Measurements from ENCODE around the gene SLC8A1. TPM values are rescaled to one million over a fixed set of nuclear protein-coding genes. Genes with fewer than 3 reads are reported as not detected.

Gene SLC8A1
- total RNA-seq, result 10 to 100 TPM in 1 of 5 experiments, 1 to 10 TPM in 3, under 1 TPM in 1; 0.95 to 22.8 (median 1.5) TPM
- not detected for polyA plus RNA-seq
- not detected for total RNA-seq

DNA sequence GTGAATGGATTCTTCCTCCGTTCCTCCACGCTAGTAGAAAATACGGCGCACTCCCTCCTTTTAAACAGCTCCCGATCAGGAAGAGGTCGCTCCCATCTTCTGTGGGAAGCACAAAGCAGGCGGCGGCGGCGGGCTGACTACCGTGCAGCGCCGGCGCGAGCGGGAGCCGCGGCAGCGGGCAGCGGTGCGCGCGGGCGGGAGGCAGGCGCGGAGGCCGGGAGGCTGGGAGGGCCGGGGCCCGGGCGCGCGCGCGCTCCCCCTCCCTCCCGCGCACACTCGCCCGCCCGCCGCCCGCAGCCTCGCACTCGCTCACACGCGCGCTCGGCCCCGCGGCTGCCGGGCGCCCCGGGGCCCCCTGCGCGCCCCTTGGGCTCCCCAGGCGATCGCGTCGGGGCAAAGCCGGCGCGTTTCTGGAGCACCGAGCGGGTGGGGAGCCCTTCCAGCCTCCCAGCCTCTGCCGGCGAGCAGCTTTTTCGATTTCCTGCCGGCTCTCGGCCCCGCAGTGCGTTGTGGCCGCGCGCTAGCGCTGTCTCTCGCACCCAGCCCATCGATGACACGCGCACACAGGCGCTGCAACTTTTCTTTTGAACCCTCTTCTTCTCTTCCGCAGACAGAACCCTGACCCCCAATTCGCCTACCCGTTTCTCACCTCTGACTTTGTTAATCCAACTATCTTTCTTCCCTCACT, at the start of gene SLC8A1:
Gene SLC8A1, minus strand, starts transcription at position 173 of the 688 bp plus-strand sequence.
- peak within 1 kb of the TSS in 1 of 9 donors; percentile 62 for H3K27ac Mint-ChIP-seq
- peaks cover 0 to 3% of the 10 kb centered on the region in 2 donors for H3K27me3 ChIP-seq (ENCODE audit: control insufficient read depth in 2 of 2, insufficient read depth in 2 of 2, low read length in 2 of 2)
- H3K9me3 Mint-ChIP-seq, result peaks cover 0 to 8% (median 0%) of the 10 kb centered on the region in 11 donors
- POLR2A ChIA-PET, result no interaction called here
- intact Hi-C loops (cut with micrococcal nuclease), result loop anchor here in 1 of 2 donors (2.0 to 5.0 kb wide), 3 partner anchors 100 to 1330 kb away; no protein-coding TSS in a partner anchor
- peaks cover 30 to 61% (median 49%) of the 10 kb centered on the region in 5 donors for H3K27me3 Mint-ChIP-seq
- peaks cover 6 to 25% (median 18%) of the 10 kb centered on the region in 7 donors for H3K4me1 Mint-ChIP-seq
- peak within 1 kb of the TSS; percentile 72 to 92 (median 77) for H3K4me3 Mint-ChIP-seq
- ATAC-seq (peak; percentile 28), DNase-seq (peak in 1 of 9 donors; percentile 41)
- CTCF ChIA-PET, result no interaction called here
- H3K4me1 ChIP-seq (ENCODE audit: control insufficient read depth in 2 of 2, insufficient read depth in 2 of 2, low read length in 2 of 2), result no peaks in the 10 kb centered on the region
- H3K36me3 ChIP-seq (ENCODE audit: control insufficient read depth in 2 of 3, insufficient read depth in 3 of 3, low read length in 3 of 3), result no peaks in the 10 kb centered on the region
- H3K36me3 Mint-ChIP-seq, result peaks cover 0 to 12% (median 4%) of the 10 kb centered on the region in 5 donors
- no peaks in the 10 kb centered on the region for H3K9me3 ChIP-seq (ENCODE audit: control insufficient read depth in 2 of 3, low read length in 3 of 3)
- H3K27ac ChIP-seq (ENCODE audit: low read depth, low read length), result no peak within 1 kb of the TSS
- H3K4me3 ChIP-seq (ENCODE audit: low read length), result no peak within 1 kb of the TSS

DNA sequence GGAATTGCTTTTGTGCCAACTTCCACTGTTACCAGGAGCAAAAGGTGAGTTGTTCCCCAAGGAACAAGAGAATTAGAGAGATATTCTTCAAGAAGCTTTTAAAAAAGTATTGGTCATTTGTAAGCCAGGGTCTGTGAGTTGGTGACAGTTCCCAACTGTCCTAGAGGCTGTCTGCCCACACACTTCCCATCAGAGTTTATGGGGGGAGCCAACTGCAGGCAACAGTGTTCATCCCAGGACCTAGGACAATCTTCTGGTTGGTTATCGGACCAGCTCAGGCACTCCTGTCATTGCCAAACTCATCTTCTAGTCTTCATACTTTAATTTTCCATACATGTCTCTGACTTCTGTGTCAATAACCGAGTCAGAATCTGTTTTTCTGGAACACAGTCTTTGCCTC, 47.5 kb upstream of the SLC8A1 start:
- CTCF ChIA-PET, result no interaction called here
- H3K27ac Mint-ChIP-seq, result no peak overlapping the region
- no peak overlapping the region for H3K4me3 ChIP-seq (ENCODE audit: low read length)

DNA sequence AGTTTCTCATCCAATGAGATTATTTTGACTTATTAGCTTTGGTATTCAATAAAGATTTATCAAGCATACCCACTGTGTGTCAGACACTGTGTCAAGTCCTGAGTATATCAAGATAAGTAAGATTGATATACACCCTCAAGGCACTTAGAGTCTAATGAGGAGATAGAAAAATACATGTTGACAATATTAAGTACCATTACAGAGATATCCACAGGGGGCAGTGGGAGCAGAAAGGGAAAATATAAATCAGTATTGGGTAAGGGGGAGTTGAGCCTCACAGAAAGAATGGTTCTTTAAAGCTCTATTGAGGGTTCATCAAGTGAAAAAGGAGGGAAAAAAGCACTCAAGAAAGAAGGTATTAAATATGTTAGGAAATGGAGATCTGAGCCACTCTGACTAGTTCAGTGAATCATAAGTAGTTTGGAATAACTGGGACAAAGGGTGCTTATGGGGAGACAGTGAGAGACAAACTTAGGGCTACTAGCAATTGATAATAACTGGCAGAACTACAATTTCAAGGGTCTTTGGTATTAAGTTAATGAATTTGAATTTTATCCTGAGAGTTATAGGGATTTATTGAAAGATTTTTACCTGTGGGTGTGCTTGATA, 45.5 kb upstream of the SLC8A1 start:
- ATAC-seq, result no peak
- Histone ChIP-seq H3K27me3 (ENCODE audit: control insufficient read depth in 2 of 2, insufficient read depth in 2 of 2, low read length in 2 of 2) (no peaks in the 10 kb centered on the region), H3K9me3 (ENCODE audit: control insufficient read depth in 2 of 3, low read length in 3 of 3) (no peaks in the 10 kb centered on the region), H3K4me1 (ENCODE audit: control insufficient read depth in 2 of 2, insufficient read depth in 2 of 2, low read length in 2 of 2) (no peaks in the 10 kb centered on the region), H3K27ac (ENCODE audit: low read depth, low read length) (no peak overlapping the region), H3K4me3 (ENCODE audit: low read length) (no peak overlapping the region), H3K36me3 (ENCODE audit: control insufficient read depth in 2 of 3, insufficient read depth in 3 of 3, low read length in 3 of 3) (no peaks in the 10 kb centered on the region)
- H3K27me3 Mint-ChIP-seq, result peaks cover 0 to 3% (median 0%) of the 10 kb centered on the region in 5 donors
- H3K4me1 Mint-ChIP-seq, result no peaks in the 10 kb centered on the region
- ChIA-PET CTCF (no interaction called here), POLR2A (no interaction called here)
- H3K36me3 Mint-ChIP-seq, result no peaks in the 10 kb centered on the region
- DNase-seq, result no peak
- H3K9me3 Mint-ChIP-seq, result peaks cover 0 to 5% (median 0%) of the 10 kb centered on the region in 11 donors
- no peak overlapping the region for H3K4me3 Mint-ChIP-seq
- no peak overlapping the region for H3K27ac Mint-ChIP-seq
- intact Hi-C loops (cut with micrococcal nuclease), result no loop called here

More for the DNA sequence above, 47.5 kb upstream of the SLC8A1 start:
- H3K36me3 ChIP-seq (ENCODE audit: control insufficient read depth in 2 of 3, insufficient read depth in 3 of 3, low read length in 3 of 3), result no peaks in the 10 kb centered on the region
- H3K27ac ChIP-seq (ENCODE audit: low read depth, low read length), result no peak overlapping the region
- DNase-seq (no peak), ATAC-seq (no peak)
- no peaks in the 10 kb centered on the region for H3K9me3 ChIP-seq (ENCODE audit: control insufficient read depth in 2 of 3, low read length in 3 of 3)
- no peak overlapping the region for H3K4me3 Mint-ChIP-seq
- H3K36me3 Mint-ChIP-seq, result no peaks in the 10 kb centered on the region
- H3K27me3 Mint-ChIP-seq, result peaks cover 0 to 3% (median 0%) of the 10 kb centered on the region in 5 donors
- H3K4me1 Mint-ChIP-seq, result no peaks in the 10 kb centered on the region
- no peaks in the 10 kb centered on the region for H3K27me3 ChIP-seq (ENCODE audit: control insufficient read depth in 2 of 2, insufficient read depth in 2 of 2, low read length in 2 of 2)
- peaks cover 0 to 3% (median 0%) of the 10 kb centered on the region in 11 donors for H3K9me3 Mint-ChIP-seq
- intact Hi-C loops (cut with micrococcal nuclease), result no loop called here
- H3K4me1 ChIP-seq (ENCODE audit: control insufficient read depth in 2 of 2, insufficient read depth in 2 of 2, low read length in 2 of 2), result no peaks in the 10 kb centered on the region
- POLR2A ChIA-PET, result interaction anchor here (0.6 kb wide), 1 partner anchor 500 kb away, joined by 7 read pairs; no protein-coding TSS in a partner anchor

DNA sequence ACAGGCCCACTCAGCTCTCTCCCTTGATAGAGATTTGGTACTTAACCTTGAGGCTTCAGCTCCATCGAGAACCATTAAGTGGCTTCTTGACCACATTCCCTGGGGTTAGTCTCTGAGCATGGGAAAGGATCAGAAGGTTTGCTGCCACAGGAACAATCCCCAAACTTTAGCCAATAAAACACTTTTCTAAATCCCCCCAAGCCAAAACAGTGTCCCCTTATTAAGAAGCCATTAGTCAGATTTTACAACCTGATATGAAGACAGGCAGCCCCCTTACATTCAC, 37.7 kb upstream of the SLC8A1 start:
- ChIA-PET CTCF (no interaction called here), POLR2A (no interaction called here)
- Mint-ChIP-seq H3K27me3 (no peaks in the 10 kb centered on the region), H3K36me3 (no peaks in the 10 kb centered on the region), H3K27ac (peak overlapping the region in 5 of 9 donors; percentile 43 to 74 (median 63)), H3K4me1 (peaks cover 0 to 27% (median 10%) of the 10 kb centered on the region in 7 donors), H3K4me3 (peak overlapping the region; percentile 3 to 89 (median 80)), H3K9me3 (peaks cover 0 to 5% (median 0%) of the 10 kb centered on the region in 11 donors)
- no peak for ATAC-seq
- Histone ChIP-seq H3K9me3 (ENCODE audit: control insufficient read depth in 2 of 3, low read length in 3 of 3) (no peaks in the 10 kb centered on the region), H3K36me3 (ENCODE audit: control insufficient read depth in 2 of 3, insufficient read depth in 3 of 3, low read length in 3 of 3) (no peaks in the 10 kb centered on the region), H3K4me3 (ENCODE audit: low read length) (peak overlapping the region; percentile 3), H3K27ac (ENCODE audit: low read depth, low read length) (no peak overlapping the region), H3K27me3 (ENCODE audit: control insufficient read depth in 2 of 2, insufficient read depth in 2 of 2, low read length in 2 of 2) (no peaks in the 10 kb centered on the region), H3K4me1 (ENCODE audit: control insufficient read depth in 2 of 2, insufficient read depth in 2 of 2, low read length in 2 of 2) (no peaks in the 10 kb centered on the region)
- DNase-seq, result no peak
- intact Hi-C loops (cut with micrococcal nuclease), result no loop called here

DNA sequence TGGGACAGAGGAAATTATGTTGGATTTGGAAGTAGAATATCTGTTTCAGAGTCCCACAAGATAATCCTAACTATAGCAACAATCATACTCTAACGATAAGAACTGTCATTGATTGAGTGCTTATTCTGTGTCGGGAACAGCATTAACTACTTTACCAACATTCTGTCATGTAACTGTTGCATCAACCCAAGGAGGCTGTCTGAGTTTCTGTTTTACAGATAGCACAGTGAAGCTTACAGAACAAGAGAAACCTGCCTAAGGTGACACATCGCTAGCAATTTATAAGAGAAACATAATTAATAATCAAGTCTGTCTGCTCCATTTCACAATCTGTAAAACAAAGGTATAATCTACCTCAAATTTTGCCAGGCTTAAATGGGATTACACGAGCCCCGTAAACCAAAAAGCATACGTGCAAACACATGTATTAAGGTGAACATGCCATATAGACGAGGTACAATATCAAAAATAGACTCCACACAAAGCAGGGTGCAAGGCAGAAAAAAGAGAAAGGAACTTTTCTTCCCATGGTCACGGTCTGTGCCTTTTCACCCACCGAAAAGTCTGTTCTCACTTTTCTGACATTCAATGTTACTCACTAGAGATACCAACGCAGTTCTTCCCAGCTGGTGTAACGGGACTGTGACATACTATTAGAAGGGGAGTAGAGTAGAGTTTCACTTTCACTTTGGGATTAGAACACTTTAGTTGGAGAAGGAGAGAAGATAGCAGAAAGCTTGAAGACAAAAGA, 37.2 kb upstream of the SLC8A1 start:
- peak overlapping the region; percentile 3 for H3K4me3 ChIP-seq (ENCODE audit: low read length)
- H3K9me3 Mint-ChIP-seq, result peaks cover 0 to 5% (median 1%) of the 10 kb centered on the region in 11 donors
- ChIA-PET POLR2A (no interaction called here), CTCF (no interaction called here)
- peak overlapping the region in 6 of 9 donors; percentile 43 to 86 (median 68) for H3K27ac Mint-ChIP-seq
- no peaks in the 10 kb centered on the region for H3K36me3 ChIP-seq (ENCODE audit: control insufficient read depth in 2 of 3, insufficient read depth in 3 of 3, low read length in 3 of 3)
- H3K36me3 Mint-ChIP-seq, result no peaks in the 10 kb centered on the region
- ATAC-seq (peak; percentile 38), DNase-seq (peak in 4 of 9 donors; percentile 0 to 18 (median 10))
- H3K27me3 ChIP-seq (ENCODE audit: control insufficient read depth in 2 of 2, insufficient read depth in 2 of 2, low read length in 2 of 2), result no peaks in the 10 kb centered on the region
- peak overlapping the region; percentile 3 to 89 (median 80) for H3K4me3 Mint-ChIP-seq
- H3K27me3 Mint-ChIP-seq, result no peaks in the 10 kb centered on the region
- H3K4me1 Mint-ChIP-seq, result peaks cover 0 to 27% (median 10%) of the 10 kb centered on the region in 7 donors
- no peaks in the 10 kb centered on the region for H3K9me3 ChIP-seq (ENCODE audit: control insufficient read depth in 2 of 3, low read length in 3 of 3)
- no peaks in the 10 kb centered on the region for H3K4me1 ChIP-seq (ENCODE audit: control insufficient read depth in 2 of 2, insufficient read depth in 2 of 2, low read length in 2 of 2)
- intact Hi-C loops (cut with micrococcal nuclease), result no loop called here
- no peak overlapping the region for H3K27ac ChIP-seq (ENCODE audit: low read depth, low read length)

DNA sequence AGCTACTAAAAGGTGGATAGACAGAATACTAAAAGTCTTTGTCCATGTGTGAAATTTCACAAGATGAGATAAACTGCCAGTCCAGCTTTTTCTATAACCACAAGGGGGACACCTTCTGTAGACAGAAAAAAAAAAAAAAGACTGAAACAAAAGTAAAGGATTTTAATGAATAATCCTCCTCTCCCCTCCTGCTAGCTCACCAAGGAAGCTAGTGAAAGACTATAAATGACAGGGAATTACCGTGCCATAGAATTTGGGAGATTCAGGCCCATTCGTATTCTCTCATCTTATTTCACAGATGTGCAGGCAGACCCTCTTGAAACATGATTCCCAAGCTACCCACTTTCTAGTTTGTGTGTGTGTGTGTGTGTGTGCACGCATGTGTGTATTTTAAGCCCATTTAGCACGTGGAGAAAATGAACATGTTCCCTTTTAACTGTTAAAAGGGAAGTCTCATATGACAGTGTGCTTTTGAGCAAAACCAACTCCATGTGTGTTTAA, 36.3 kb upstream of the SLC8A1 start:
- Mint-ChIP-seq H3K27ac (peak overlapping the region in 1 of 9 donors; percentile 74), H3K27me3 (no peaks in the 10 kb centered on the region), H3K9me3 (peaks cover 0 to 2% (median 0%) of the 10 kb centered on the region in 11 donors), H3K4me1 (peaks cover 0 to 27% (median 10%) of the 10 kb centered on the region in 7 donors), H3K4me3 (peak overlapping the region in 2 of 10 donors; percentile 27 to 82), H3K36me3 (no peaks in the 10 kb centered on the region)
- no peaks in the 10 kb centered on the region for H3K36me3 ChIP-seq (ENCODE audit: control insufficient read depth in 2 of 3, insufficient read depth in 3 of 3, low read length in 3 of 3)
- H3K4me1 ChIP-seq (ENCODE audit: control insufficient read depth in 2 of 2, insufficient read depth in 2 of 2, low read length in 2 of 2), result no peaks in the 10 kb centered on the region
- no peak overlapping the region for H3K27ac ChIP-seq (ENCODE audit: low read depth, low read length)
- intact Hi-C loops (cut with micrococcal nuclease), result no loop called here
- DNase-seq, result no peak
- no peaks in the 10 kb centered on the region for H3K27me3 ChIP-seq (ENCODE audit: control insufficient read depth in 2 of 2, insufficient read depth in 2 of 2, low read length in 2 of 2)
- CTCF ChIA-PET, result no interaction called here
- no peaks in the 10 kb centered on the region for H3K9me3 ChIP-seq (ENCODE audit: control insufficient read depth in 2 of 3, low read length in 3 of 3)
- no peak overlapping the region for H3K4me3 ChIP-seq (ENCODE audit: low read length)
- POLR2A ChIA-PET, result no interaction called here
- ATAC-seq, result no peak

All from naive thymus-derived CD4-positive, alpha-beta T cell (primary cell).